GM10248 (cell line): ENCODE results near the gene NTHL1.

Experiments used
- CTCF ChIA-PET: fragments of 300-600 bp; sonication (Branson Sonifier 250); formaldehyde crosslinking; extraction: SDS; loops from one replicate; lab custom pipeline; 2021; ENCODE audit warnings: antibody characterized with exemption; lab: Yijun Ruan, JAX
- POLR2A ChIA-PET: fragments of 350-650 bp; sonication (Branson Sonifier 250); formaldehyde crosslinking; extraction: SDS; loops from one replicate; lab custom pipeline; 2020; ENCODE audit warnings: antibody characterized with exemption; lab: Yijun Ruan, JAX
- DNase-seq: peaks from one replicate; pipeline ENCODE4 v3.0.0; 2012; ENCODE audit errors: extremely low spot score
- TF ChIP-seq, protein P1 (sequence below): IDR thresholded peaks from 2 replicates; pipeline ENCODE4 v1.5.1; 2012; ENCODE audit warnings: mild to moderate bottlenecking, low read depth; ENCODE audit errors: extremely low read depth, missing control alignments, control extremely low read depth

Gene NTHL1

DNA sequence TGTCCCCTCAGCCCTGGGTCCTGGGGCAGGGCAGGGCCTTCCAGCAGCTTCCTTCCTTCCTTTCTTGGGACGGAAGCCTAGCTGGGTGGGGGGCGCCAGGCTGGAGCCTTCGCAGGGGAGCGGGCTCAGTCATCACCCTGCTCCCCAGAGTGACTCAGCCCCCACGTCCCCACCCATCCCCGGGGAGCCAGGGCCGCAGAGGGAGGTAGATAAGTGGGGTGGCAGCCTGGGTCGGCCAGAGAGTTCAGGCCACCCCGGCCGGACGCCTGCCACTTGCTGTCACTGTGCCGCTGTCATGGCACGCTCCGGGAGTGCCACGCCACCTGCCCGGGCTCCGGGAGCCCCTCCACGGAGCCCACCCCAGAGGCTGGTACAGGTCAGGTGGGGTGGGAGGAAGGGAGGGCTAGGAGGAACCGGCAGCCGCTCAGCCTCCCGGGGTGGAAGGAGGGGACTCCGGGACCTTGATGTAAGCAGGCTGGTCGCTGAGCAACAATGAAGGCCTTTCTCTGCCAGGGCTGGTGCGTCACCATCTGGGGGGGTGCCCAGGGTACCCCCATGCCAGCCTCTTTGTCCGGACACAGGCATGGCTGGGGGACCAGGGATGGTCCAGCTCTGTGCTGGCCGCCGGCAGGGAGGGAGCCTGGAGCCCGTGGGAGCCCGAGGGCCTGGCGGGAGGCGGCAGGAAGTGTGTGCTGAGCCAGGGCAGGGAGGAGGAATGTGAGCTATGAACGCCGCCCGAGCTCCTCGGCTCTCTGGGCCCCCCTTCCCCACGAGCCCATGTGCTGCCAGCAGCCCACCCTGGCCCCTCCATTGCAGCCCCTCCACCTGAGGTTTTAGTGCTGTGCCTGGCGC, 14.4 kb downstream of the NTHL1 start:
- DNase-seq, result no peak
- ChIA-PET CTCF (interaction anchor here (0.8 to 2.4 kb wide), 3 partner anchors 11 to 107 kb away, joined by 4 to 16 read pairs (median 6); no protein-coding TSS in a partner anchor), POLR2A (interaction anchor here (1.1 kb wide), 1 partner anchor 122 kb away, joined by 4 read pairs; the partner anchor contains the start of gene TRAF7)
- TF ChIP-seq, protein P1, sequence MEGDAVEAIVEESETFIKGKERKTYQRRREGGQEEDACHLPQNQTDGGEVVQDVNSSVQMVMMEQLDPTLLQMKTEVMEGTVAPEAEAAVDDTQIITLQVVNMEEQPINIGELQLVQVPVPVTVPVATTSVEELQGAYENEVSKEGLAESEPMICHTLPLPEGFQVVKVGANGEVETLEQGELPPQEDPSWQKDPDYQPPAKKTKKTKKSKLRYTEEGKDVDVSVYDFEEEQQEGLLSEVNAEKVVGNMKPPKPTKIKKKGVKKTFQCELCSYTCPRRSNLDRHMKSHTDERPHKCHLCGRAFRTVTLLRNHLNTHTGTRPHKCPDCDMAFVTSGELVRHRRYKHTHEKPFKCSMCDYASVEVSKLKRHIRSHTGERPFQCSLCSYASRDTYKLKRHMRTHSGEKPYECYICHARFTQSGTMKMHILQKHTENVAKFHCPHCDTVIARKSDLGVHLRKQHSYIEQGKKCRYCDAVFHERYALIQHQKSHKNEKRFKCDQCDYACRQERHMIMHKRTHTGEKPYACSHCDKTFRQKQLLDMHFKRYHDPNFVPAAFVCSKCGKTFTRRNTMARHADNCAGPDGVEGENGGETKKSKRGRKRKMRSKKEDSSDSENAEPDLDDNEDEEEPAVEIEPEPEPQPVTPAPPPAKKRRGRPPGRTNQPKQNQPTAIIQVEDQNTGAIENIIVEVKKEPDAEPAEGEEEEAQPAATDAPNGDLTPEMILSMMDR, result no peak

DNA sequence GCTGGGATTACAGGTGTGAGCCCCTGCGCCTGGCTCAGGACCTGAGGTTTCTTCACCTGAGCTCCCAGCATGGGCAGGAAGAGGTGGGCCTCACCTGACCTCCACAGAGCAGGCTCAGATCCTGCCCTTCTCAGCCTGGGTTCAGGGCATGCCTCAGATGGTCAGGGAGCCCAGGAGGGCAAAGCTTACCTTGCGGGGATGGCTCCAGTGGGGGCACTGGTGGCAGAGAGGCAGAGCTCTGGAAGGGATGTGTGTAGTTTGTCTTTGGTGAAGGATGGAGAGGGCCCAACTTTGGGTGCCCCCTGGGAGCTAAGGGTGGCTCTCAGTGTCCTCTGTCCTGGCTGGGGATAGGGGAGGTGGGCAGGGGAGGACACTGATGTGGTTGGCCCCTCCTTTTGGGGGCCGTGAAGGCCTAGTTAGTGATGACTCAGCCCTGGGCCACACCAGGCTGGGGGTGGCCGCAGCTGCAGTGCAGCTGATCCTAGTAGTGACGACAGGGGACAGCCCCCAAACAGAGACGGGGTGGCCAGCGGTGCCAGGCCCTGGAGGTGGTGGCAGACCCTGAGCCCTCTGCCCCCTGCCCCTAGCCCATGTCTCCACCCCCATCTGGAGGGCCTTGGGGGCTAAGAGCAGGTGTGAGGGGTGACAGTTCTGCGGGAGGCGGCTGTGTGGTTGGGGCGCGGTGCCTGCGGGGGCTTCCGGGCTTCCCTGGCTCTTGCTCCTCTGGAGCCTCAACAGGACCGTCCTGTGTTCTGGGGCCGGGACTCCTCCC, 15.2 kb downstream of the NTHL1 start:
- ChIA-PET CTCF (interaction anchor here (0.8 to 2.4 kb wide), 3 partner anchors 10 to 108 kb away, joined by 4 to 16 read pairs (median 6); no protein-coding TSS in a partner anchor), POLR2A (interaction anchor here (1.0 kb wide), 1 partner anchor 123 kb away, joined by 5 read pairs; the partner anchor contains the start of gene TRAF7)
- TF ChIP-seq, protein P1, result no peak
- no peak for DNase-seq

DNA sequence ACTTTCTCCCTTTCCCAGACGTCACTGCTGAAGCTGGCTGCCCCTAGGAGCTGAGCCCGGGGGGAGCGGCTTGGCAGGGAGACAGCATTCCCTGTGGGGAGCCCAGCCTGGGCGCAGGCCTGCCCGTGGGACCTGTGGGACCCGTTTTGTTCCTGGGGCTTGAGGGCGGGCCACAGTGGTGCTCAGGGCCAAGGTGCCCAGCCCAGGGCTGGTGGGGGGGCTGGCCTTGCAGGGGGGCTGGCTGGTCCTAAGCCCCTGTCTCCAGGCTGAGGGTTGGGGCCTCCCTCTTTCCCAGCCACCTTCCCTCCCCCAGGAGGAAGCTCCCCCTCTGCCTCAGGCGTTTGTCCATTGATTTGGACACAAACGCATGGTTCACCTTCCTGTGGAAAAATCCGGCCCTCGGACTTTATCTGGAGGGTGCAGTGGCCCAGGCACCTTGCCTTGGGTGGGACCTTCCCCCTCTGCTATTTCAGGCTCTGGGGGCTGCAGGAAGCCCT, 16.5 kb downstream of the NTHL1 start:
- no peak for DNase-seq
- ChIA-PET POLR2A (no interaction called here), CTCF (interaction anchor here (2.4 kb wide), 1 partner anchor 9 kb away, joined by 16 read pairs; no protein-coding TSS in a partner anchor)
- TF ChIP-seq, protein P1, result no peak

DNA sequence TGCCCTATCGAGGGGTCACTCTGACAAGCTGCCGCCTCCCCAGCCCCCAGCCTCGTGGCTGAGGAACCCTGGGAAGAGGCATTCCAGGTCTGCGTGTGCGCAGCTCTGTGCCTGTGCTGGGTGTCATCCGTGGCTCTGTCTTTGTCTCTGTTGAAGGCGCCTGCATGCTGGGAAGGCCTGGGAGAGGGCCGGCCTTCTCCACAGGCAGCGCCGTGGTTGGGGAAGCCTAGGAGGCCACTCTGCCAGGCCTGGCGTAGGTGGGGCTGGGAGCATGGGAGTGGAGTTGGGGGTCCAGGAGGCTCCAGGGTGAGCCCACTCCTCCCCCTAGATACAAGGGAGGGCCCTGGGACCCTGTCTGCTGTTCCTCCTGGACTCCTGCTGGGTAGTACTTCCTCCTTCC, 17.6 kb downstream of the NTHL1 start:
- TF ChIP-seq, protein P1, result no peak
- ChIA-PET CTCF (no interaction called here), POLR2A (interaction anchor here (0.7 kb wide), 1 partner anchor 1634 kb away, joined by 3 read pairs; no protein-coding TSS in a partner anchor)
- DNase-seq, result no peak

DNA sequence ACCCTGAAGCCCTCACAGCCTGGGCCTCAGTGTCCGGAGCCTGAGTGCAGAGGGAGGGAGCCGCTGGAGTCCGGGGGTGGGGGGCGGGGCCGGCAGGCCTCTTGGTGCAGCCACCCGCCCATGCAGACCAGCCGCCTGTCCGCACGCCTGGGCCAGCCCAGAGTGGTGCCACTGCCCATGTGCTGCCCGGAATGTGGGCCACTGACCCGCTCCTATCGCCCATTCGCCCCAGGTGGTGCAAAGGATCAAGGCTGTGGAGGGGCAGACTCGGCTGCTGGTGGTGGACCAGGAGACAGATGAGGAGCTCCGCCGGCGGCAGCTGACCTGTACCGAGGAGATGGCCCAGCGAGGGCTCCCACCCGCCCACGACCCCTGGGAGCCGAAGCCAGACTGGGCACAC, 18.3 kb downstream of the NTHL1 start:
- DNase-seq, result no peak
- ChIA-PET POLR2A (interaction anchor here (0.7 kb wide), 1 partner anchor 1633 kb away, joined by 3 read pairs; no protein-coding TSS in a partner anchor), CTCF (no interaction called here)
- TF ChIP-seq, protein P1, result no peak
